BJ (cell line): Measurements from ENCODE around the gene ABCC1. TPM values are rescaled to one million over a fixed set of nuclear protein-coding genes. Genes with fewer than 3 reads are reported as not detected.

ENCODE experiments used
- CTCF ChIA-PET: fragments of 350-600 bp; formaldehyde crosslinking; extraction: SDS; loops from one replicate; lab custom pipeline; 2021; ENCODE audit warnings: antibody characterized with exemption, inconsistent platforms; lab: Yijun Ruan, JAX
- POLR2A ChIA-PET: fragments of 300-600 bp; sonication (Branson Sonifier 250); formaldehyde crosslinking; extraction: SDS; loops from one replicate; lab custom pipeline; 2021; ENCODE audit warnings: antibody characterized with exemption; lab: Charles Lee
- DNase-seq: peaks from one replicate; pipeline ENCODE4 v3.0.0-alpha.2; 2011; ENCODE audit warnings: low read depth
- H3K27me3 ChIP-seq: 2 replicates; pipeline ENCODE4 v1.6.0; 2011; ENCODE audit warnings: low read length; ENCODE audit not compliant: control insufficient read depth, insufficient read depth
- H3K36me3 ChIP-seq: 2 replicates; pipeline ENCODE4 v1.5.1; 2011; ENCODE audit warnings: low read length; ENCODE audit not compliant: control insufficient read depth, insufficient read depth
- H3K4me3 ChIP-seq: 2 replicates; pipeline ENCODE4 v1.5.1; 2011; ENCODE audit warnings: low read depth, mild to moderate bottlenecking, control low read depth, low read length
- polyA plus RNA-seq: library from polyadenylated mRNA; depleted of rRNA; stranded (reverse); fragments of >200 nt; gene quantifications from 2 replicates; pipeline ENCODE4 v1.2.3, GENCODE V29; 2011
- TF ChIP-seq, protein P1 (sequence below): IDR thresholded peaks from 2 replicates; pipeline ENCODE4 v1.5.1; 2011; ENCODE audit warnings: low read depth, mild to moderate bottlenecking, control low read depth, inconsistent platforms, low read length, moderate library complexity; ENCODE audit not compliant: insufficient read depth

ABCC1 gene
- polyA plus RNA-seq, 1 experiment: 27.3 TPM

DNA sequence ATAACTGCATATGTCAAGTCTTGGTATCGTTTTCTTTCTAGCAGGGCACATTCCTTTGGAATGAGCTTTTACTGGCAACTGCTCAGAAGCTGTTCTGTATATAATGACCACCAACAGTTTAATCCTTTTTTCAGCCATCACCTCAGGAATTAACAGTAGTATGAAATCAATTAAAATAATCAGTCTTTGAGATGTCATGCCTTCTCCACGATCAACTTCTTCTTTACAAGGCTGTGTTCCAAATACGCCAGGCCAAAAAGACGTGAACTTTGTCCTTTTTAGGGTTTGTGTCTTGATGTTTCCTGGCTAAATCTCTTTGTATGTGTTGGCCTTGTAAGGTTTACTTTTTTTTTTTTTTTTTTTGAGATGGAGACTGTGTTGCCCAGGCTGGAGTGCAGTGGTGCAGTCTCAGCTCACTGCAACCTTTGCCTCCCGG, 54.9 kb downstream of the ABCC1 start:
- DNase-seq: peak; percentile 35
- H3K27me3 ChIP-seq: no peaks in the 10 kb centered on the region
- TF ChIP-seq, protein P1, sequence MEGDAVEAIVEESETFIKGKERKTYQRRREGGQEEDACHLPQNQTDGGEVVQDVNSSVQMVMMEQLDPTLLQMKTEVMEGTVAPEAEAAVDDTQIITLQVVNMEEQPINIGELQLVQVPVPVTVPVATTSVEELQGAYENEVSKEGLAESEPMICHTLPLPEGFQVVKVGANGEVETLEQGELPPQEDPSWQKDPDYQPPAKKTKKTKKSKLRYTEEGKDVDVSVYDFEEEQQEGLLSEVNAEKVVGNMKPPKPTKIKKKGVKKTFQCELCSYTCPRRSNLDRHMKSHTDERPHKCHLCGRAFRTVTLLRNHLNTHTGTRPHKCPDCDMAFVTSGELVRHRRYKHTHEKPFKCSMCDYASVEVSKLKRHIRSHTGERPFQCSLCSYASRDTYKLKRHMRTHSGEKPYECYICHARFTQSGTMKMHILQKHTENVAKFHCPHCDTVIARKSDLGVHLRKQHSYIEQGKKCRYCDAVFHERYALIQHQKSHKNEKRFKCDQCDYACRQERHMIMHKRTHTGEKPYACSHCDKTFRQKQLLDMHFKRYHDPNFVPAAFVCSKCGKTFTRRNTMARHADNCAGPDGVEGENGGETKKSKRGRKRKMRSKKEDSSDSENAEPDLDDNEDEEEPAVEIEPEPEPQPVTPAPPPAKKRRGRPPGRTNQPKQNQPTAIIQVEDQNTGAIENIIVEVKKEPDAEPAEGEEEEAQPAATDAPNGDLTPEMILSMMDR: no peak
- ChIA-PET POLR2A (interaction anchor here (0.6 to 0.7 kb wide), 2 partner anchors 17 to 97 kb away, joined by 4 read pairs; no protein-coding TSS in a partner anchor), CTCF (interaction anchor here (1.3 to 1.4 kb wide), 2 partner anchors 14 to 130 kb away, joined by 4 to 6 read pairs; no protein-coding TSS in a partner anchor)
- H3K36me3 ChIP-seq: peaks cover 2% of the 10 kb centered on the region
- H3K4me3 ChIP-seq: no peak overlapping the region

DNA sequence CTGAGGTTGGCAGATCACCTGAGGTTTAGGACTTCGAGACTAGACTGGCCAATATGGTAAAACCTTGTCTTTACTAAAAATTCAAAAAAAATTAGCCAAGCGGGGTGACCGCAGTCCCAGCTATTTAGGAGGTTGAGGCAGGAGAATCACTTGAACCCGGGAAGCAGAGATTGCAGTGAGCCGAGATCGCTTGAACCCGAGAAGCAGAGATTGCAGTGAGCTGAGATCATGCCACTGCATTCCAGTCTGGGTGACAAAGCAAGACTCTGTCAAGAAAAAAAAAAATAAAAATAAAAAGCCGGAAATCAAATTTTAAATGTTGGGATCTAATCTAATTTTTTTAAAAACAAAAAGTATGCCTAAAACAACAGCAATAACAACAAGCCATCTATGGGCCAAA, 56.3 kb downstream of the ABCC1 start:
- TF ChIP-seq, protein P1: no peak
- Histone ChIP-seq H3K27me3 (no peaks in the 10 kb centered on the region), H3K36me3 (peaks cover 6% of the 10 kb centered on the region), H3K4me3 (no peak overlapping the region)
- ChIA-PET POLR2A (no interaction called here), CTCF (no interaction called here)
- no peak for DNase-seq

DNA sequence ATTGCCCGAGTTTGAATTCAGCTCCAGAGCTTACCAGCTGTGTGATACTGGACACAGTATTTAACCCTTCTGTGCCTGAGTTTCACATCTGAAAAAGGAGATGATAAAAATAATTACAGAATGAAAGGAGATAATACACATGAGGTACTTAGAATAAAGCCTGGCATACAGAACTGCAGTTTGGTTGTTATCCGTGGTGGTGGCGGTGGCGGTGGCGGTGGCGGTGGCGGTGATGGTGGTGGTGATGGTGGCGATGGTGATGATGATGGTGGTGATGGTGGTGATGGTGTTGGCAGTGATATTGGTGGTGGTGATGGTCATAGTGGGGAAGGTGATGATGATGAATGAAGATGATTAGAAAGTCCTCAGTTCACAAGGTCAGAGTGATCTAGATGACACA, 57.2 kb downstream of the ABCC1 start:
- Histone ChIP-seq H3K27me3 (no peaks in the 10 kb centered on the region), H3K4me3 (no peak overlapping the region), H3K36me3 (peaks cover 6% of the 10 kb centered on the region)
- ChIA-PET CTCF (no interaction called here), POLR2A (no interaction called here)
- TF ChIP-seq, protein P1: no peak
- no peak for DNase-seq

DNA sequence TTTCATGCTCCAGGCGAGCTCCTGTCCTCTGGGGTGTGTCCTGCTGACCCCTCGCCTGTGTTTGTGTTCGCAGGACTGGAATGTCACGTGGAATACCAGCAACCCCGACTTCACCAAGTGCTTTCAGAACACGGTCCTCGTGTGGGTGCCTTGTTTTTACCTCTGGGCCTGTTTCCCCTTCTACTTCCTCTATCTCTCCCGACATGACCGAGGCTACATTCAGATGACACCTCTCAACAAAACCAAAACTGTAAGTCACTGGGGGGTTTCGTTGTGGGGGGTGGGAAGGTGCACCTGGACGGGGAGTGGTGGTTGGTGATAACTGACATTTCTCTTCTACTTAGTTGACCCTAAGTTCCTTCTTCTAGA, 58.3 kb downstream of the ABCC1 start:
- no peak for DNase-seq
- ChIA-PET CTCF (interaction anchor here (2.6 kb wide), 1 partner anchor 134 kb away, joined by 7 read pairs; no protein-coding TSS in a partner anchor), POLR2A (no interaction called here)
- TF ChIP-seq, protein P1: no peak
- peaks cover 6% of the 10 kb centered on the region for H3K36me3 ChIP-seq
- no peak overlapping the region for H3K4me3 ChIP-seq
- no peaks in the 10 kb centered on the region for H3K27me3 ChIP-seq

DNA sequence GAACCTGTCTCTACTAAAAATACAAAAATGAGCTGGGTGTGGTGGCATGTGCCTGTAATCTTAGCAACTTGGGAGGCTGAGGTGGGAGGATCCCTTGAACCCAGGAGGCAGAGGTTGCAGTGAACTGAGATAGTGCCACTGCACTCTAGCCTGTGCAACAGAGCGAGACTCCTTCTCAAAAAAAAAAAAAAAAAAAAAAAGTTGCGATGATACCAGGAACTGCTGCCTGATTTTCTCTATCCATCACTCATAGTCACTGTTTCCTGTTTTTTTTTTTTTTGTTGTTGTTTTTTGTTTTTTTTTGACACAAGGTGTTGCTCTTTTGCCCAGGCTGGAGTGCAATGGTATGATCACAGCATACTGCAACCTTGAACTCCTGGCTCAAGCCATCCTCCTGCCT, 59.2 kb downstream of the ABCC1 start:
- POLR2A ChIA-PET: no interaction called here
- Histone ChIP-seq H3K27me3 (no peaks in the 10 kb centered on the region), H3K4me3 (no peak overlapping the region), H3K36me3 (peaks cover 6% of the 10 kb centered on the region)
- DNase-seq: no peak
- CTCF ChIA-PET: interaction anchor here (0.6 to 2.6 kb wide), 3 partner anchors 22 to 135 kb away, joined by 3 to 7 read pairs (median 3); no protein-coding TSS in a partner anchor
- TF ChIP-seq, protein P1: no peak
